A549 treated with CORT108297 at 1 μM for 4 hours (cell line): ENCODE results near the gene TRIM4. TPM values are rescaled to one million over a fixed set of nuclear protein-coding genes. Genes with fewer than 3 reads are reported as not detected.

Experiments
- total RNA-seq: library from RNA; stranded (reverse); fragments of 200-300 nt; extraction: Qiagen RNA extraction; gene quantifications from 5 replicates; pipeline ENCODE4 v1.2.3, GENCODE V29; 2022

TRIM4 gene
- total RNA-seq = 24.2 to 32.7 TPM (median 26.6 TPM) in 5 replicates

DNA sequence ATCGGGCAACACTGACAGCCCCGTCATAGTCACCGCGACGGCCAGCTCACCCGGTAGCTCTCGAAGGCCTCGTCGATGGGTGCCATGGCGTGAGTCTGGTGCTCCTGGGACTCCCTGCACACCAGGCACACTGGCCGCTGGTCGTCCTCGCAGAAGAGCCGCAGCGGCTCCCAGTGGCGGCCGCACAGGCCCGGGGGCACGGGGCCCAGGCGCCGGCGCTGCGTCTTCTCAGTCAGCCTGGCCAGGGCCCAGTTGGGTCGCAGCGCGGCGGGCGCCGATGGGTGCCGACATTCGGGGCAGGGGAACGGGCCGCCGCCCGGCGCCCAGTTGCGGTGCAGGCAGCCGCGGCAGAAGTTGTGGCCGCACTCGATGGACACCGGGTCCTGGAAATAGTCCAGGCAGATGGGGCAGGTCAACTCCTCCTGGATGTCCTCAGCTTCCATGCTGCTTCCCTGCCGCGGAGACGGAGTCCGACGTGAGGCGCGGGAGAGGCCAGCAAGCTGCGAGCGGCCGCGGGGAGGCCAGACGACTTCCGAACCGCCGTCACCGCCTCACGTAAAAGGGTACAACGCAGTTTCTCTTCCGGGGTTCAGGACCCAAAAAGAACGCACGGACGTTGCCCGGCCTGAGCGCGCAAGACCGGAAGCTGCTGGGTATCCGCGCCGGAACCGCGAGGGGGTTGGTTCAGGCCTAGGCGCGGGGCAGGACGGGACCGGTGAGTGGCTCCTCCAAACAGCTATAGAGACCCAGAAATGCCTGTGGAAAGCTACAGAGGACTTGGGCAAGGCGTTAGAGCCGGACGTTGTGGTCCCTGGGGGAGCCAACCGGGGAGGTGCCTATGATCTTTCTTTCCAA, at the start of gene TRIM4:
Gene TRIM4 (minus strand): TSS at position 572 of the 855 bp plus-strand sequence. CDS start 129 bp downstream, at position 443.

DNA sequence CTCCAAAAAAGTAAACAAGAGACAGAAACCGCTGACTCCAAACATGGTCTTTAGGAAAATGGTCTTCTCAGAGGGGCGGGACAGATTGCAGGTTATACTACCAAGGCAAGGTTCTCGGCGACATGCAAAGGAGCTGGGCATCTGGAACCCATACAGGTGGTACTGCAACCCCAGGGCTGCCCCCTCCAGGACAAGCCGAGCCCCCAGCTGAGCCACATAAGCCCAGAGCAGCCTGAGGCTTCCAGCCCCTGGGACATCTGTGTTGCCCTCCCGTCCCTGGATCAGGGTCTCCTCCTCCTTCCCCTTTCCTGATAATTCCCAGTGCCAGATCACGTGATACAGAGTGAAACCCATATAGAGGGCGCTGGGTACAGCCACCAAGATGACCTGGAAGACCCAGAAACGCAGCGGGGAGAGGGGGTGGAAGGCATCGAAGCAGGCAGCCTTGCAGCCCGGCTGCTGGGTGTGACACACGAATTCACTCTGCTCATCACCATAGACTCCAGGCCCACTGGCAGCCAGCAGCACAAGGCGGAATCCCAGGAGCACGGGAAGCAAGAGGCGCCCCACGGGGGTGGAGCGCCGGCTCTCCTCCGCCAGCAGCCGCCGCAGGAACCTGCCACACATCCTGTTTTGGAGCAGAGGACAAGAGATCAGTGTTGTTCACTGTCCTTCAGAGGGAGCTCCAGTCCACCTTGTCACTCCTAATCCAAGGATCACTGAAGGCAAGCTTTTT, 9.8 kb upstream of the TRIM4 start, which contains the start of gene GJC3:
Gene GJC3 (minus strand): TSS at position 627 of the 736 bp plus-strand sequence. CDS start 0 bp downstream, at position 627.

DNA sequence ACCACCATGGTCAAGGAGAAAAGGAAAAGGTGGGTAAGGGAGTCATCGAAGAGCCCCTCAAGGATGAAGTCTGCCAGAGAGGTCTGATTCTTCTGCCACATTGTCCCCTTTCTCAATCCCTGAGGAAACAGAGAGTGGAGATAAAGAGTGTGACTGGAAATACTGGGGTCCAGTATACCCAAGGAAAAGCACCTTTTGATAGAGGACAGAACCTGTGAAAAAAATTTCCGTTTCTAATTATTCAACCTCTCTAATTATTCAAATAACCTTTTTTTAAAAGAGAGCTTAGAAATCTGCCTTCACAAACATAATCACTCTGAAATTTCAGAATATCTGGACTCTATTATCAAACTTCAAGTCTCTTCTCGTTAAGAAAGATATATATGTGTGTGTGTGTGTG, 42.4 kb downstream of the TRIM4 start, which contains the start of gene OR2AE1:
Gene OR2AE1 (minus strand): TSS at position 101 of the 400 bp plus-strand sequence. CDS start 0 bp downstream, at position 101.

Other genes starting within 250 kb of the TRIM4 start
- 1.3 to 2.5 TPM (median 1.9 TPM) in 5 replicates for gene CYP3A5, start 239.5 kb downstream of the TRIM4 start, total RNA-seq
- gene CYP3A7, start 184.3 kb downstream of the TRIM4 start, total RNA-seq = 0.06 TPM in 1 of 5 replicates, not detected in the others
- gene CYP3A4, start 135.3 kb downstream of the TRIM4 start, total RNA-seq = 0.05 TPM in 1 of 5 replicates, not detected in the others
- not detected in 5 replicates for gene CYP3A43, start 91.5 kb downstream of the TRIM4 start, total RNA-seq
- not detected in 5 replicates for gene OR2AE1, start 42.5 kb downstream of the TRIM4 start, total RNA-seq
- gene GJC3, start 10.1 kb upstream of the TRIM4 start, total RNA-seq = 0.09 to 0.22 TPM (median 0.10 TPM) in 3 of 5 replicates, not detected in the others
- 0.06 TPM in 1 of 5 replicates, not detected in the others for gene AZGP1, start 56.5 kb upstream of the TRIM4 start, total RNA-seq
- gene ZKSCAN1, start 96.1 kb upstream of the TRIM4 start, total RNA-seq = 6.8 to 10.8 TPM (median 9.4 TPM) in 5 replicates
- gene ZSCAN21, start 130.2 kb upstream of the TRIM4 start, total RNA-seq = 8.9 to 12.4 TPM (median 10.3 TPM) in 5 replicates
- gene ZNF3, start 162.2 kb upstream of the TRIM4 start, total RNA-seq = 18.7 to 22.7 TPM (median 19.8 TPM) in 5 replicates
- gene COPS6, start 169.4 kb upstream of the TRIM4 start, total RNA-seq = 153 to 188 TPM (median 175 TPM) in 5 replicates
- 223 to 257 TPM (median 247 TPM) in 5 replicates for gene MCM7, start 181.9 kb upstream of the TRIM4 start, total RNA-seq
- gene AP4M1, start 182.1 kb upstream of the TRIM4 start, total RNA-seq = 15.1 to 17.7 TPM (median 17.0 TPM) in 5 replicates
- gene TAF6, start 199.8 kb upstream of the TRIM4 start, total RNA-seq = 62.3 to 71.2 TPM (median 67.8 TPM) in 5 replicates
- gene CNPY4, start 200.1 kb upstream of the TRIM4 start, total RNA-seq = 10.4 to 12.8 TPM (median 12.0 TPM) in 5 replicates
- gene MBLAC1, start 207.4 kb upstream of the TRIM4 start, total RNA-seq = 2.6 to 3.4 TPM (median 3.2 TPM) in 5 replicates
- 145 to 212 TPM (median 183 TPM) in 5 replicates for gene LAMTOR4, start 229.4 kb upstream of the TRIM4 start, total RNA-seq
- gene TRAPPC14, start 239.2 kb upstream of the TRIM4 start, total RNA-seq = 8.7 to 15.5 TPM (median 14.7 TPM) in 5 replicates
- 0.06 to 0.15 TPM (median 0.08 TPM) in 5 replicates for gene GAL3ST4, start 249.1 kb upstream of the TRIM4 start, total RNA-seq